Renal pelvis (tissue), 4 donors: ENCODE data around the gene KRT2. TPM values are rescaled to one million over a fixed set of nuclear protein-coding genes. Genes with fewer than 3 reads are reported as not detected.

ENCODE experiments used
- DNase-seq: peaks from one replicate; pipeline ENCODE4 v3.0.0-alpha.2; 2013
- polyA plus RNA-seq, 3 donors: library from polyadenylated mRNA; unstranded; fragments of 120-200 nt; gene quantifications; one replicate each; pipeline ENCODE4 v1.2.1, GENCODE V29; 2013; ENCODE audit not compliant: insufficient read length in 3 of 3

The KRT2 gene
- polyA plus RNA-seq, 3 donors: not detected

GRCh38 chr12:52615912-52616311 lies 36.1 kb downstream of the KRT2 start:
- no peak for DNase-seq

- no peak for DNase-seq
These were observed 36.7 kb downstream of the KRT2 start for GRCh38 chr12:52615208-52615868.

- no peak for DNase-seq
These were observed 37.4 kb downstream of the KRT2 start for GRCh38 chr12:52614381-52615207.

- DNase-seq: no peak
These were observed 38.5 kb downstream of the KRT2 start for GRCh38 chr12:52613384-52614030.

GRCh38 chr12:52612431-52613383 lies 39.3 kb downstream of the KRT2 start:
- no peak for DNase-seq

GRCh38 chr12:52611080-52611468 lies 40.9 kb downstream of the KRT2 start:
- DNase-seq: no peak

GRCh38 chr12:52608826-52609630 lies 43.0 kb downstream of the KRT2 start:
- no peak for DNase-seq

- DNase-seq: no peak
These were observed 43.9 kb downstream of the KRT2 start for GRCh38 chr12:52608161-52608560.

GRCh38 chr12:52607314-52607713 lies 44.7 kb downstream of the KRT2 start:
- DNase-seq: no peak

GRCh38 chr12:52606581-52607218 lies 45.3 kb downstream of the KRT2 start:
- DNase-seq: no peak

GRCh38 chr12:52606096-52606495 lies 45.9 kb downstream of the KRT2 start:
- DNase-seq: no peak

- no peak for DNase-seq
These were observed 46.5 kb downstream of the KRT2 start for GRCh38 chr12:52605542-52605941.

GRCh38 chr12:52604859-52605258 lies 47.2 kb downstream of the KRT2 start:
- DNase-seq: no peak

GRCh38 chr12:52603314-52603713 lies 48.7 kb downstream of the KRT2 start:
- no peak for DNase-seq

- DNase-seq: no peak
These were observed 49.5 kb downstream of the KRT2 start for GRCh38 chr12:52602552-52602951.

- DNase-seq: no peak
These were observed 50.3 kb downstream of the KRT2 start for GRCh38 chr12:52601671-52602070.

GRCh38 chr12:52600941-52601481 lies 51.0 kb downstream of the KRT2 start, which contains the start of gene KRT72:
TSS of gene KRT72 (minus strand) at chr12:52601463. CDS start at chr12:52601452, 11 bp downstream.
- no peak for DNase-seq

- DNase-seq: no peak
These were observed 51.5 kb downstream of the KRT2 start for GRCh38 chr12:52600475-52600874.

GRCh38 chr12:52600071-52600470 lies 51.9 kb downstream of the KRT2 start:
- no peak for DNase-seq

- DNase-seq: no peak
These were observed 53.0 kb downstream of the KRT2 start for GRCh38 chr12:52598966-52599365.
